Measurements from ENCODE around the gene ZNF221. TPM values are rescaled to one million over a fixed set of nuclear protein-coding genes. Genes with fewer than 3 reads are reported as not detected.
A peak's percentile ranks its signal among the peaks of the same experiment; 100 is the strongest.
"Not testable (repeated sequence)": the region's sequence is repeated elsewhere in the genome, so short reads cannot be mapped to it uniquely, and the experiment has no call there.

The ZNF221 gene
- total RNA-seq, 1 experiment from 2014 or later, result 0.61 TPM

DNA sequence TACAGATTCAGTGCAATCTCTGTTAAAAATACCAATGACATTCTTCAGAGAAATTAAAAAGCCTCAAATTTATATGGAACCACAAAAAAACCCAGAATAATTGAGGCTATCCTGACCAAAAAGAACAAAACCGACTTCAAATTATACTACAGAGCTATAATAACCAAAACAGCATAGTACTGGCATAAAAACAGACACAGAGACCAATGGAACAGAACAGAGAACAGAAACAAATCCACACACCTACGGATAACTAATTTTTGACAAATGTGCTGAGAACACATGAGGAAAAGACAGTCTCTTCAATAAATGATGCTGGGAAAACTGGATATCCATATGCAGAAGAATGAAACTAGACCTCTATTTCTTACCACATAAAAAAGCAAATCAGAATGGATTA lies 1.2 kb upstream of the ZNF221 start:
- DNase-seq (ENCODE audit: low spot score); in situ Hi-C loops (cut with HindIII; ENCODE audit: low sequenced_read_pairs): not testable (repeated sequence)

DNA sequence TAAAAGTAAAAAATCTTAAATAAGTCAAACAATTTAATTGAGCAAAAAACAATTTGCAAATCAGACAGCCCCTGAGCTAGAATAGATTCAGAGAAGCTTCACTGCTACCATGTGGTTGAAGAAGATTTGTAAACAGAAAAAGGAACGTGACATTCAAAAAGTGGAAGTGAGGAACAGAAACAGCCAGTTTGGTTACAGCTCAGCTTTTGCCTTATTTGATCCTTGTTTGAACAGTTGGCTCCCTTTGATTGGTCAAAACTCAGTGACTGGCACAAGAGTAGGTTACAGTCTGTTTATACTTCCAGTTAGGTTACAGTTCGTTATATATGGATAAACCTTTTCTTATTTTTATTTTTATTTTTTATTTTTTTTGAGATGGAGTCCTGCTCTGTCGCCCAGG lies 5.8 kb downstream of the ZNF221 start:
- in situ Hi-C loops (cut with HindIII; ENCODE audit: low sequenced_read_pairs), result no loop called here
- no peak for DNase-seq (ENCODE audit: low spot score)

DNA sequence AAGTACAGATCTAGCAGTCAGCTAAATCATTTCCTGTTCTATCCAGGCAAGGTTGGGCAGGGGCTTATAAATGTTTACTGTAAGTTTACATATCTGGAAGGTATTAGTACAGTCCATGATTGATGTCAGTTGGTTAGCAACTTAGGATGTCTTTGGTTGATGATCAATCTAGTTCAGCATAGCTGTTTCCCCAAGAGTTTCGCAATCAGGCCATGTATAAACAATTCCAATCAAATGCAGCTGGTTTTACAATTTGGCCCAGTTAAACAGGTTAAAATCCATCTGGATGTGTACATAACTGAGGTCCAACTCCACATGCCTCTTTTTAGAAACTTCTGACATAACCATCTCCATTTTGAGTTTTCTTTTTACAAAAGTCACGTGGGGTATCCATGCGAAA lies 6.9 kb downstream of the ZNF221 start:
- in situ Hi-C loops (cut with HindIII; ENCODE audit: low sequenced_read_pairs), result no loop called here
- no peak for DNase-seq (ENCODE audit: low spot score)

DNA sequence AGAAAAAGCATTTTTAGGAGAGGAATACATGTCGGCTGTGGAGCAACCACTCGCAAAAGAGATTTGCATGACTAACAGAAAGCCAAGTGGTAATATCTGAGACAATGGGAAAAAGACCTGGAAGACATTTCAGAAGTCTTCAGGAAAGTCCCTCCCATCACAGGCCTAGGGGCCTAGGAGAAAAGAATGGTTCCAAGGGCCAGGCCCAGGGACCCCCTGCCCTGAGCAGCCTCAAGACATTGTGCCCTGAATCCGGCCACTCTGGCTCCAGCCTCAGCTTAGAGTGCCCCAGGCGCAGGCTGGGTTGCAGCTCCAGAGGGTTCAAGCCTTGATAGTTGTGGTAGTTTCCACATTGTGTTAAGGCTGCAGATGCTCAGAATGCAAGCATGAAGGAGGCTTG lies 9.4 kb downstream of the ZNF221 start:
- in situ Hi-C loops (cut with HindIII; ENCODE audit: low sequenced_read_pairs), result no loop called here
- no peak for DNase-seq (ENCODE audit: low spot score)

DNA sequence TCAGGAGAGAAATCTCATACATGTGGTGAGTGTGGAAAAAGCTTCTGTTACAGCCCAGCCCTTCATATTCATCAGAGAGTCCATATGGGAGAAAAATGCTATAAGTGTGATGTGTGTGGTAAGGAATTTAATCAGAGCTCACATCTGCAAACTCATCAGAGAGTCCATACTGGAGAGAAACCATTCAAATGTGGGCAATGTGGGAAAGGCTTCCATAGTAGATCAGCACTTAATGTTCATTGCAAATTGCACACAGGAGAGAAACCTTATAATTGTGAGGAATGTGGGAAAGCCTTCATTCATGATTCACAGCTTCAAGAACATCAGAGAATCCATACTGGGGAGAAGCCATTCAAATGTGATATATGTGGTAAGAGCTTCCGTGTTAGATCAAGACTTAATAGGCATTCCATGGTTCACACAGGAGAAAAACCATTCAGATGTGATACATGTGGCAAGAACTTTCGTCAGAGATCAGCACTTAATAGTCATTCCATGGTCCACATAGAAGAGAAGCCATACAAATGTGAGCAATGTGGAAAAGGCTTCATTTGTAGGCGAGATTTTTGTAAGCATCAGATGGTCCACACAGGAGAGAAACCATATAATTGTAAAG lies 15.2 kb downstream of the ZNF221 start:
- in situ Hi-C loops (cut with HindIII; ENCODE audit: low sequenced_read_pairs), result no loop called here
- no peak for DNase-seq (ENCODE audit: low spot score)

DNA sequence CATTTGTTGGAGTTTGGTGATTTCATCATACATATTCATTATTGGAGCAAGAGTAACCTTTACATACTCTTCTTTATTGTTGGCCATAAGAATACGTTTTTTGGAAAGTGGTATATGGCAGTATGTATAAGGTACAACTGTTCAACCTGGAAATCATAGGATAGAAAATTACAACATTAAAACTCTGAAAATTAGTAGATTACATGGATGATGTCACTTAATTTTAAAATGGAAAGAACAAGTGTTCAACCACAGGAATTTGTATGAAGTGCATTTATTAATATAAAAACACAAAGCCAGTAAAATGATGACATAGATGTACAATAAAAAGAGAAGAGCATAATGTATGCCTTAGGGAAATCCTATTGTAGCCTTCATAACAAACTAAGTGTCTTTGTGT lies 25.7 kb downstream of the ZNF221 start:
- no peak for DNase-seq (ENCODE audit: low spot score)
- in situ Hi-C loops (cut with HindIII; ENCODE audit: low sequenced_read_pairs), result no loop called here

DNA sequence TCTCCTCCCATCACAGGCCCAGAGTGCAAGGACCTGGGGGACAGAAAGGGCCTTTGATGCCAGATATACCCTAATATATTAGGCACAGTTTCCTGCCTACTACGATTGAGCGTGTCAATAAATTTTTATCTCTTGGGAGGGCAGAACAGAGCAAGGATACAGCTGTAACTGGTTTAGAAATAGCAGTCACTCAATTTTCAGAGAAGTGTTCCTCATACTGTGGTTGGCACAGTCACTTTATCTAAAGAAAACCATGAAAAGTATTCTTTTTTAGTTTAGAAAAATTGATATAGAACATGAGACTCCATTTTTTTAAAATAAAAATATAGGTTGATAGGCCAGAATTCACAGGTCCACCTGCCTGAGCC lies 32.5 kb downstream of the ZNF221 start:
- in situ Hi-C loops (cut with HindIII; ENCODE audit: low sequenced_read_pairs), result no loop called here

DNA sequence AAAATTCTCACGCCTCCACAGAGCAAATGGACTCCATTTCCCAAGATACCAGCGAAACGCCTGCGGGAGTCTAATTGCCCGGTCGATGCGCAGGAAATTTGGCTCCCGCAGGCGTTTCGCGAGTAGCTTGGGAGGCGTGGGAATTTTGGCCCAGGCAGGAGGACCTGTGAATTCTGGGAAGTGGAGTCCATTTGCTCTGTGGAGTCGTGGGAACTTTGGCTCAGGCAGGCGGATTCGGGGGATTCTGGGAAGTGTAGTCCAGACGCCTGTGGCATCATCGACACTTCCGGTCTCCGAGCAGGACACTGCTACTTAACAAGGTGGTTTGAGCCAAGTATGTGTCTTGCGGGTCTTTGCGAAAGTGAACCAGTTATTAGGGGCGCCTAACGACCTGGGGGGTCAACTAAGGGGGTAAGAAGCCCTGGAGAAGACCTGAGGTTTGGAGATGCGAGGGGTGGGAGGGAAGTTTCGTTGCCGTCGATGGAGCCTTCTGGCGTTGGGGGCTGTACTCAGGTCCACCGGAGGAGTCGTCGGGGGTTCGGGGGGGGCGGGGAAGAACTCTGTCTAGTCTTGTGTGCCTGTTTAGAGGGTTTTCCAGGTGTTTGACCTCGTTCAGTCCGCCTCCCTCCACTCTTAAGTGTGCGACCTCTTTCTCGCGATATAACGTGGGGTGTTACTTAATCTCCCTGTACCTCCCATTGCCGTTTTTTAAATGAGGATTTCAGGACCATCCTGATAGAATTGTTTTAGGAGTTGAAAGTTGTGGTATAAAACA lies 33.1 kb downstream of the ZNF221 start, which contains the start of gene ZNF155:
Gene ZNF155, plus strand, starts transcription at position 277 of the 775 bp plus-strand sequence. CDS start 4,356 bp downstream, outside the sequence.
- in situ Hi-C loops (cut with HindIII; ENCODE audit: low sequenced_read_pairs), result no loop called here
- peak; percentile 99 for DNase-seq (ENCODE audit: low spot score)

More for the DNA sequence above, 32.5 kb downstream of the ZNF221 start:
- no peak for DNase-seq (ENCODE audit: low spot score)

DNA sequence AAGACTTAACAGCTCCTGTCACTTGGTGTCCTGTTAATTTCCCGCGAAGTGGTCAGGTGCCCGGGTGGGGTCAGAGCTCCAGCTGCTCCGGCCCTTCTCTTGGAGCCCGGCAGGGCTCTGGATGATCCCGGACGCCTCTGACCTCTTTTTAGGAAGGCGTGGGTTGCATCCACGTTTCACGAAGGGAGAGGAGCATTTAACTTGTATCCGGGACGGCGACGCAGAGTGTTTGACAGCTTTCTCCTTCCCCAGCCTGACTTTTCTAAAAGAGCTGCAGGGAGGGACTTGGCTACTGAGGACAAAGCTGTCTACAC lies 33.6 kb downstream of the ZNF221 start:
- no peak for DNase-seq (ENCODE audit: low spot score)
- in situ Hi-C loops (cut with HindIII; ENCODE audit: low sequenced_read_pairs), result no loop called here

DNA sequence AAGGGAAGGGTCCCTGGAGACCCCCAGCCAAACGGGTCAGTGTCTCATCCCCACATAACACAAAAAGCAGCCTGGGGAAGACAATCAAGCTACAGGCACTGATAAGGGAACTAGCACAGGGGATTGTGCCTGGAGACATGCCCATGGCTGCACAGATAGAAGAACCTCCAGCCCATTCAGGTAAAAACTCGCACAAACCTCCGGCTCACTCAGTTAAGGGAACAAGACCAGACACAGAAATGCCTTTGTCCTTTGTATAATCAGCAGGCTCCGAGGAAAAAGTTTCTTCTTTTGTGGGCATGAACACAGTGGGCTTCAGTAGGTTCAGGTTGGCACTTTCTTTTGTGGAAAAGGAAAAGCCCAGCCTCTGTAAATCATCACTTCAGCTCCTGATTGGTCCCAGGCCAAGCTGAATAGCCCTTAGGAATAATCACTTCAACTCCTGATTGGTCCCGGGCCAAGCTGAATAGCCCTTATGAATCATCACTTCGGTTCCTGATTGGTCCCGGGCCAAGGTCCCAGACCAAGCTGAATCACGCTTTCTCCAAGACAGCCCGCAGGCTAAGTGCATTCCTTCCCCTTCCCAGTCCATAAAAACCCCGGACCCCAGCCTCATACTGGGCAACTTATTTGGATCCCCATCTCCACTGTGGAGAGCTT lies 46.7 kb downstream of the ZNF221 start:
- no peak for DNase-seq (ENCODE audit: low spot score)
- in situ Hi-C loops (cut with HindIII; ENCODE audit: low sequenced_read_pairs), result no loop called here

DNA sequence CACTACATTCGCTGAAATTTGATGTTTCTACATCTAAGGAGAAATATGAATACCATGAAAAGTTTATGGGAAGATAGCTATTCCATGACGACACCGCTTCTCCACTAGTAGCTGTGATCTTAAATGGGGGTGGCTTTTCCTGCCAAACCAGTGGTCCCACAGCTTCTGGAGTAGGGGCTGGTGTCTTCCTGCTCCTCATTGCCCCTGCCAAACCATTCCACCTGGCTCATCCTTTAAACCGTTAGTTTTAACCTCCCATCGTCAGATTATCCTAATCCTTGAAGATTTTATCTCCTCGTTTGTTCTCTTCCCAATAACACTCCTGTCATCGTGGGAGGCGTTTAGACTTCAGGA lies 51.2 kb downstream of the ZNF221 start:
- in situ Hi-C loops (cut with HindIII; ENCODE audit: low sequenced_read_pairs), result no loop called here
- no peak for DNase-seq (ENCODE audit: low spot score)

DNA sequence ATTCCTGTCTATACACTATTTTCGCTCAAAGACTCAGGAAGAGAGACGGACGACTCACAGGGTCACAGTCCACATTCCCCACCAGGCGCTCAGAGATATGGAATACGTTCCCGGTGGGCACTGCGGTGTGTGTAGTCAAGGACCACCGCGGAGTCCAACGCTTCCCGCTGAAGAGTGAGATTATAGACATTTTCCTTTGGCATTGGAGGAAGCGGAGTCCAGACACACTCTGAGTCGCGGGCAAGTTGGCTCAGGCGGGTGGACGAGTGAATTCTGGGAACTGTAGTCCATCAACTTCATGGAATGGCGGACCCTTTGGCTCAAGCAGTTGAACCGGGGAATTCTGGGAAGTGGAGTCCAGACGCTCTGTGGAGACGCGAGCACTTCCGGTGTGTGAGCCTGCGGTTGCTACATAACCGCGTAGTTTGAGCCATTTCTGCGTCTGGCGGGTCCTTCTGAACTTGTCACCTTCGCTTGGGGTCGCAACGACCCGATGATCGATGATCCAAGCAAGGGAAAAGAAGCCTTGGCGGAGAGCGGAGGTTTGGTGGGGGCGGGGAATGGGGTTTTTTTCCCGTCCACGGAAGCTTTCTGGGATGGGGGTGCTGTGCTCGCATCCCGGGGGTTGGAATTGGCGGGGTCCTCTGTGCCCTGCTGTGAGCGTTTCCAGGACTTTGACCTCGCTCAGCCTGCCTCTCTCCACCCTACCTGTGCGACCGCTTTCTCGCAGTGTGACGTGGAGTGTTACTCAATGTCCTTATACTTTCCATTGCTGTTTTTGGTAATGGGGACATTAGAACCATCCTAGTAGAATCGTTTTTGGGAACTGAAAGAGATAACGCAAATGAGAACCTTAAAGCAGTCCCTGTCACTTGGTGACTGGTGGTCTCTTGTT lies 51.8 kb downstream of the ZNF221 start, which contains the start of gene ZNF230:
Gene ZNF230, plus strand, starts transcription at position 392 of the 895 bp plus-strand sequence. CDS start 4,122 bp downstream, outside the sequence.
- DNase-seq (ENCODE audit: low spot score), result peak; percentile 99
- in situ Hi-C loops (cut with HindIII; ENCODE audit: low sequenced_read_pairs), result no loop called here

DNA sequence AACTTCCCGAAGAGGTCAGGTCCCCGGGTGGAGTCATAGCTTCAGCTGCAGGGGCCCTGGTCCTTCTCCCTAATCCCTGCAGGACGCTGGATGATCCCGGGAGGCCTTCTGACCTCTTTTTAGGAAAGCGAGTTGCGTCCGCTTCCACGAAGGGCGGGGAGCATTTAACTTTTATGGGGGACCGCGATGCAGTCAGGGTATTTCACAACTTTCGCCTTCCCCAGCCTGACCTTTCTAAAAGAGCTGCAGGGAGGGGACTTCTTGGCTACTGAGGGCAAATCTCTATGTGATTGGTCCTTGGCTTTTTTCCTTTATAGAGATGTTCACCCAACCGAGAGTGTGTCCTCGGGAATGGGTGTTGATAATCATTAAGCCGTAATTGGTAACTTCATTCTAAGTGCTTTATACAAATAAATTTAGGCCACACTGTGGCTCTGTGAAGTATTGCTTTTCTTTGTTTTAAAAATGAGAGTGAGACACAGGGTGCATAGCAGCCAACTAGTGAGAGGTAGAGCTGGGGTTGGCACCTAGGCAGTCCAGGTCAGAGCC lies 52.5 kb downstream of the ZNF221 start:
- no peak for DNase-seq (ENCODE audit: low spot score)

DNA sequence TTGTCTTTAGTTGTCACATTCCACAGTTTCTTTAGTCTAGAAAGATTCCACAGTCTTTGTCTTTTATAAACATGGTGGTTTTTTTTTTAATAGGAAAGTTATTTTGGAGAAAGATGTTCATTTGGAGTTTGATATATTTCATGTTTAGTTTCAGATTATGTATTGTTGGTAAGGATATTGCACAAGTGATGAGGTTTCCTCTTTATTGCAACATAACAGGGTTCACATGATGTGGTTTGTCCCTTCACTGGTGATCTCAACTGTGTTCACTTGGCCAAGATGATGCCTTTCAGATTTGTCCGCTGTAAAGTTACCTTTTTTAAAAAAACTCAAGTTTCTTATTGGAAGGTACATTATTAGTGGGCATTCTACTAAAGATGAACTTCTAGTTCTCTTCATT lies 54.9 kb downstream of the ZNF221 start:
- in situ Hi-C loops (cut with HindIII; ENCODE audit: low sequenced_read_pairs), result no loop called here
- no peak for DNase-seq (ENCODE audit: low spot score)

More for the DNA sequence above, 52.5 kb downstream of the ZNF221 start:
- in situ Hi-C loops (cut with HindIII; ENCODE audit: low sequenced_read_pairs), result no loop called here

DNA sequence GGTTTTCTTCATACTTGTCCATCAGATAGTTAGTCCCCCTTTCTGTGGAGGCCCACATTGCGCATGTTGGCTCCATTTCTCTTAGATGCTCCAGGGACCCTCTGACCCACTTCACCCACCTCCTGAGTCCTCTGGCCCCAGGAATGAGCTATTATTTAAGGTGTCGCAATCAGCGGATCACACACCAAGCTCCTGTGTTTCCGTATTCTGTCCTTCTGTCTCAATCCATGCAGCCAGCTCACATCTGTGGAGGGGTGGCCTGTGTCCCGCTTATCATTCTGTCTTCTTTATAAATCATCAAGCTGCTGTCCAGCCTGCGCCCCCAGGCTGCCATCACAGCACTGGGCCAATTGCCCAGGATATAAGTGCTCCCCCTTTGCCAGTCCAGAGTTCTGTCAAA lies 56.4 kb downstream of the ZNF221 start:
- in situ Hi-C loops (cut with HindIII; ENCODE audit: low sequenced_read_pairs), result no loop called here
- no peak for DNase-seq (ENCODE audit: low spot score)

DNA sequence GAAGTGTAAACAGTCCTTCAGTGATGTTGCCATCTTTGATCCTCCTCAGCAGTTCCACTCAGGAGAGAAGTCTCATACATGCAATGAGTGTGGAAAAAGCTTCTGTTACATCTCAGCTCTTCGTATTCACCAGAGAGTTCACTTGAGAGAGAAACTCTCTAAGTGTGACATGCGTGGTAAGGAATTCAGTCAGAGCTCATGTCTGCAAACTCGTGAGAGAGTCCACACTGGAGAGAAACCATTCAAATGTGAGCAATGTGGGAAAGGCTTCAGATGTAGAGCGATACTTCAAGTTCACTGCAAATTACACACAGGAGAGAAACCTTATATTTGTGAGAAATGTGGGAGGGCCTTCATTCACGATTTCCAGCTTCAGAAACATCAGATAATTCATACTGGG lies 59.4 kb downstream of the ZNF221 start:
- no peak for DNase-seq (ENCODE audit: low spot score)
- in situ Hi-C loops (cut with HindIII; ENCODE audit: low sequenced_read_pairs), result no loop called here

All from G401 (cell line).